H1 (cell line): Measurements from ENCODE around the gene RNF182. TPM values are rescaled to one million over a fixed set of nuclear protein-coding genes. Genes with fewer than 3 reads are reported as not detected.

ENCODE experiments used
- CTCF ChIA-PET: fragments of 300-600 bp; sonication (Branson Sonifier 250); formaldehyde crosslinking; loops from one replicate; lab custom pipeline; 2021; ENCODE audit not compliant: partially characterized antibody; lab: Charles Lee
- POLR2A ChIA-PET: fragments of 300-600 bp; sonication (Branson Sonifier 250); formaldehyde crosslinking; loops from one replicate; lab custom pipeline; 2021; ENCODE audit warnings: inconsistent platforms; ENCODE audit not compliant: partially characterized antibody; lab: Charles Lee
- DNase-seq, 2 experiments: peaks; one replicate each; pipeline versions ENCODE4 v3.0.0 to v3.0.0-alpha.2; 2010 to 2022; ENCODE audit warnings: low spot score in 2 of 2, low read depth in 1 of 2, mixed read lengths in 1 of 2
- FAIRE-seq: peaks from 2 replicates; lab custom pipeline; 2011; peaks lifted over from hg19 to GRCh38; lab: Jason Lieb, UNC
- H2AFZ ChIP-seq: 2 replicates; pipeline ENCODE4 v1.8.1; 2012; ENCODE audit warnings: low read length, inconsistent platforms
- H2AK5ac ChIP-seq: 2 replicates; pipeline ENCODE4 v1.6.1; 2013; ENCODE audit warnings: low read depth, low read length
- H2BK120ac ChIP-seq: replicated peaks from 2 replicates; pipeline ENCODE3; 2013; ENCODE audit warnings: low read depth, low read length, inconsistent platforms
- H2BK12ac ChIP-seq: 2 replicates; pipeline ENCODE4 v1.6.1; 2013; ENCODE audit warnings: low read depth, low read length
- H2BK15ac ChIP-seq: 2 replicates; pipeline ENCODE4 v1.6.1; 2013; ENCODE audit warnings: low read length
- H2BK20ac ChIP-seq: 2 replicates; pipeline ENCODE4 v1.6.1; 2013; ENCODE audit warnings: low read length
- H2BK5ac ChIP-seq: 2 replicates; pipeline ENCODE4 v1.6.1; 2013; ENCODE audit warnings: low read depth, low read length
- H3K14ac ChIP-seq: 2 replicates; pipeline ENCODE4 v1.6.1; 2013; ENCODE audit warnings: inconsistent platforms; ENCODE audit not compliant: insufficient read length
- H3K18ac ChIP-seq: 2 replicates; pipeline ENCODE4 v1.6.1; 2013; ENCODE audit warnings: low read length; ENCODE audit errors: extremely low read depth
- H3K23ac ChIP-seq: 2 replicates; pipeline ENCODE4 v1.6.1; 2013; ENCODE audit warnings: inconsistent platforms; ENCODE audit not compliant: insufficient read length
- H3K23me2 ChIP-seq: 2 replicates; pipeline ENCODE4 v1.6.1; 2013; ENCODE audit warnings: low read depth, low read length
- H3K27ac ChIP-seq: 2 replicates; pipeline ENCODE4 v1.6.1; 2011; ENCODE audit warnings: low read depth, low read length, inconsistent platforms
- H3K27me3 ChIP-seq, 4 experiments: replicated peaks in 1 of 4; 1 replicate in 1 of 4; 2 replicates in 3 of 4; pipeline versions ENCODE4 v1.6.1 to v1.8.1; 2011 to 2013; ENCODE audit warnings: low read length in 3 of 4, mild to moderate bottlenecking in 3 of 4, inconsistent platforms in 2 of 4, mixed read lengths in 2 of 4, moderate library complexity in 1 of 4; ENCODE audit not compliant: control insufficient read depth in 3 of 4, insufficient read depth in 3 of 4; ENCODE audit errors: extremely low read depth in 1 of 4
- H3K36me3 ChIP-seq, 4 experiments: 2 replicates each; pipeline versions ENCODE4 v1.6.1 to v1.8.1; 2011 to 2013; ENCODE audit warnings: mild to moderate bottlenecking in 4 of 4, low read length in 3 of 4, moderate library complexity in 2 of 4, control low read depth in 1 of 4, inconsistent platforms in 1 of 4; ENCODE audit not compliant: insufficient read depth in 4 of 4, control insufficient read depth in 2 of 4
- H3K4ac ChIP-seq: replicated peaks from 2 replicates; pipeline ENCODE3; 2013; ENCODE audit warnings: low read length, low read depth, mixed read lengths, inconsistent platforms; ENCODE audit not compliant: insufficient read length
- H3K4me1 ChIP-seq, 4 experiments: replicated peaks in 1 of 4; 1 replicate in 1 of 4; 2 replicates in 3 of 4; pipeline versions ENCODE4 v1.6.1 to v1.8.1; 2011 to 2013; ENCODE audit warnings: low read length in 3 of 4, inconsistent platforms in 2 of 4, mixed read lengths in 1 of 4; ENCODE audit not compliant: insufficient read depth in 4 of 4, control insufficient read depth in 3 of 4
- H3K4me2 ChIP-seq, 2 experiments: 2 replicates each; pipeline versions ENCODE4 v1.6.1 to v1.8.1; 2011 to 2013; ENCODE audit warnings: low read depth in 2 of 2, low read length in 2 of 2, control low read depth in 1 of 2, inconsistent platforms in 1 of 2, mild to moderate bottlenecking in 1 of 2; ENCODE audit not compliant: insufficient read depth in 1 of 2
- H3K4me3 ChIP-seq, 4 experiments: fragments of 200-600, 300-600 bp in 1 of 4; sonication (generic), shearing (Covaris generic), sonication (Bioruptor Twin) in 1 of 4; 2 replicates each; pipeline versions ENCODE4 v1.5.1 to v1.8.1; 2011 to 2016; ENCODE audit warnings: low read length in 4 of 4, low read depth in 3 of 4, control low read depth in 2 of 4, inconsistent platforms in 2 of 4, mild to moderate bottlenecking in 2 of 4, mixed read lengths in 1 of 4, moderate library complexity in 1 of 4; ENCODE audit not compliant: insufficient read depth in 2 of 4; ENCODE audit errors: extremely low read depth in 1 of 4
- H3K56ac ChIP-seq: replicated peaks from 2 replicates; pipeline ENCODE3; 2013; ENCODE audit warnings: low read depth, mild to moderate bottlenecking, mixed read lengths, low read length, inconsistent platforms; ENCODE audit not compliant: insufficient read length
- H3K79me1 ChIP-seq: 2 replicates; pipeline ENCODE4 v1.6.1; 2013; ENCODE audit warnings: low read depth, low read length, control low read depth
- H3K79me2 ChIP-seq, 2 experiments: 2 replicates each; pipeline versions ENCODE4 v1.6.1 to v1.8.1; 2012 to 2013; ENCODE audit warnings: low read length in 2 of 2, mild to moderate bottlenecking in 2 of 2, inconsistent platforms in 1 of 2; ENCODE audit not compliant: insufficient read depth in 2 of 2, control insufficient read depth in 1 of 2
- H3K9ac ChIP-seq, 4 experiments: replicated peaks in 1 of 4; 1 replicate in 1 of 4; 2 replicates in 3 of 4; pipeline versions ENCODE4 v1.6.1 to v1.8.1; 2011 to 2013; ENCODE audit warnings: low read depth in 3 of 4, low read length in 3 of 4, control low read depth in 2 of 4, mild to moderate bottlenecking in 2 of 4, moderate library complexity in 2 of 4, inconsistent platforms in 1 of 4; ENCODE audit errors: extremely low read depth in 1 of 4
- H3K9me3 ChIP-seq, 2 experiments: 2 replicates each; pipeline versions ENCODE4 v1.6.1 to v1.8.1; 2012 to 2013; ENCODE audit warnings: mild to moderate bottlenecking in 2 of 2, moderate library complexity in 2 of 2, control low read depth in 1 of 2, inconsistent platforms in 1 of 2, low read depth in 1 of 2, low read length in 1 of 2, mixed read lengths in 1 of 2; ENCODE audit not compliant: insufficient read depth in 2 of 2
- H4K20me1 ChIP-seq, 2 experiments: replicated peaks in 1 of 2; 2 replicates each; pipeline versions ENCODE3 to v1.8.1; 2011 to 2013; ENCODE audit warnings: inconsistent platforms in 2 of 2, low read length in 2 of 2, mild to moderate bottlenecking in 1 of 2; ENCODE audit not compliant: insufficient read depth in 2 of 2, control insufficient read depth in 1 of 2
- H4K5ac ChIP-seq: 2 replicates; pipeline ENCODE4 v1.6.1; 2013; ENCODE audit warnings: low read length, low read depth, mixed read lengths, inconsistent platforms; ENCODE audit not compliant: insufficient read length
- H4K8ac ChIP-seq: 2 replicates; pipeline ENCODE4 v1.8.0; 2013; ENCODE audit warnings: mild to moderate bottlenecking, moderate library complexity, low read length, inconsistent platforms; ENCODE audit not compliant: insufficient read depth; ENCODE audit errors: extremely low read depth
- H4K91ac ChIP-seq: replicated peaks from 2 replicates; pipeline ENCODE3; 2013; ENCODE audit warnings: low read length, mixed read lengths, inconsistent platforms; ENCODE audit not compliant: insufficient read length
- ASH2L ChIP-seq: fragments of 200-600, 300-600 bp; sonication (generic); IDR thresholded peaks from one replicate; pipeline ENCODE4 v1.7.1; 2017; ENCODE audit warnings: low read length
- CEBPB ChIP-seq: IDR thresholded peaks from 2 replicates; pipeline ENCODE4 v1.6.1; 2012; ENCODE audit warnings: low read depth, low read length
- GTF2F1 ChIP-seq: IDR thresholded peaks from 2 replicates; pipeline ENCODE4 v1.6.1; 2012; ENCODE audit warnings: low read depth, low read length, improper control_type of control experiment, borderline replicate concordance
- NANOG ChIP-seq: IDR thresholded peaks from 2 replicates; pipeline ENCODE4 v1.6.1; 2011; ENCODE audit warnings: low read length, low read depth, mild to moderate bottlenecking, inconsistent platforms; ENCODE audit not compliant: insufficient read depth, poor library complexity, severe bottlenecking
- RXRA ChIP-seq: IDR thresholded peaks from 2 replicates; pipeline ENCODE4 v1.6.1; 2011; ENCODE audit warnings: low read depth, mild to moderate bottlenecking, low read length, moderate library complexity; ENCODE audit not compliant: insufficient read depth
- SIN3A ChIP-seq, 2 experiments: IDR thresholded peaks in 1 of 2; conservative IDR thresholded peaks in 1 of 2; 2 replicates each; pipeline ENCODE4 v1.6.1; 2011 to 2012; ENCODE audit warnings: low read length in 2 of 2, improper control_type of control experiment in 1 of 2, low read depth in 1 of 2, mild to moderate bottlenecking in 1 of 2
- SUZ12 ChIP-seq: fragments of 200-600 bp; sonication (generic); IDR thresholded peaks from 2 replicates; pipeline ENCODE4 v1.6.1; 2012; ENCODE audit warnings: mild to moderate bottlenecking, inconsistent platforms, low read length, moderate library complexity, mixed read lengths
- TBP ChIP-seq: IDR thresholded peaks from 2 replicates; pipeline ENCODE4 v1.6.1; 2011; ENCODE audit warnings: low read depth, low read length, improper control_type of control experiment
- YY1 ChIP-seq: IDR thresholded peaks from 2 replicates; pipeline ENCODE4 v1.6.1; 2011; ENCODE audit warnings: low read depth, mild to moderate bottlenecking, low read length
- WGBS, 2 experiments: shearing (Covaris generic) in 1 of 2; methylation state at CpG; one replicate each; pipeline versions ENCODE4 v1.1.6 to v1.1.7; 2013 to 2015; ENCODE audit warnings: low lambda C conversion rate in 2 of 2, mixed read lengths in 2 of 2, inconsistent platforms in 1 of 2, low coverage in 1 of 2, missing lambda C conversion rate in 1 of 2; ENCODE audit not compliant: insufficient replicate concordance in 2 of 2, insufficient coverage in 1 of 2, insufficient read length in 1 of 2; ENCODE audit errors: extremely low coverage in 1 of 2, missing lambda C conversion rate in 1 of 2; 5-methylcytosine and 5-hydroxymethylcytosine counted together
- polyA plus RNA-seq, 7 experiments: library from polyadenylated mRNA; depleted of rRNA in 3 of 7; stranded (reverse) in 5 of 7; unstranded in 2 of 7; fragments of >200 nt in 5 of 7; fragments of 200-250 nt in 2 of 7; gene quantifications; 1 replicate in 5 of 7; 2 replicates in 1 of 7; 4 replicates in 1 of 7; pipeline versions ENCODE4 v1.2.1 to v1.2.3, GENCODE V29; 2011 to 2013; ENCODE audit warnings: missing spikeins in 2 of 7, mixed read lengths in 2 of 7
- total RNA-seq: library from RNA; stranded (reverse); fragmentation: NEBNext Ultra II Directional; extraction: Animal tissue kit (Norgen Biotek cat#: 25700); gene quantifications from 2 replicates; pipeline ENCODE4 v1.2.1, GENCODE V29; 2021
- TF ChIP-seq, protein P1 (sequence below), 3 experiments: IDR thresholded peaks; 1 replicate in 2 of 3; 2 replicates in 1 of 3; pipeline versions ENCODE4 v1.5.1 to v1.6.1; 2011; ENCODE audit warnings: low read length in 3 of 3, mild to moderate bottlenecking in 3 of 3, inconsistent platforms in 2 of 3, low read depth in 1 of 3, moderate library complexity in 1 of 3; ENCODE audit not compliant: insufficient read depth in 1 of 3; ENCODE audit errors: control extremely low read depth in 1 of 3
- TF ChIP-seq, protein P2 (sequence below): IDR thresholded peaks from 2 replicates; pipeline ENCODE4 v1.6.1; 2012; ENCODE audit warnings: inconsistent platforms

RNF182 gene
- total and polyA plus RNA-seq, 2 of the 8 experiments (the other 6 are each of a cell fraction or from before 2014, with no cell fraction given): 6.2 to 10.7 TPM

DNA sequence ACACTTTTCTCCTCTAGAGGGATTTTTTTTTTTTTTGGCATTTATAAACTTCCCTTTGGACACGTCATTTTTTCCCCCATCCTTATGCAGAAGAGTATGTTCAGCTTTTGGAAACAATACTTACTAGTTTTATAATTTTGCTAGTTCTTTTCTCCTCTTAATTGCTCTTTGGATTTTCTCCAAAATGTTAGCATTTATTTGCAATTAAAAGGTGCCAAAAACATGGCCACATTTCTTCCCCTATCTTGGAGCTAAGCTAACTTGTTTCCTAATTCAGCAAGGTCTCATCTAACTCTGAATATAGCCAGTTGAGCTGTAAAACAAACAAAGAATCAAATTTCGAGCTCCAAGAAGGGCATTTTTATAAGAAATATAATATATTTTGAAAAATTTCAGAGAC is 39.2 kb upstream of the RNF182 start:
- H3K9me3 ChIP-seq: no peaks in the 10 kb centered on the region
- no peak overlapping the region for H2AFZ ChIP-seq
- H3K4me1 ChIP-seq: no peaks in the 10 kb centered on the region
- FAIRE-seq (no peak), DNase-seq (no peak)
- WGBS, 2 experiments: 38% methylated on average over 2 of the region's 2 CpGs; no CpG with 5 or more reads in 1 of the 2 experiments
- H3K79me1 ChIP-seq: no peaks in the 10 kb centered on the region
- H2BK5ac ChIP-seq: no peak overlapping the region
- H3K4me2 ChIP-seq: no peak overlapping the region
- H2BK15ac ChIP-seq: no peak overlapping the region
- H3K79me2 ChIP-seq: no peaks in the 10 kb centered on the region
- no peaks in the 10 kb centered on the region for H4K20me1 ChIP-seq
- TF ChIP-seq TBP (no peak), SIN3A (conservative IDR thresholded peaks at IDR 0.05 in 1 of 2, IDR thresholded peaks at IDR 0.05 in 1 of 2; ENCODE audit: low read depth in 1 of 2, low read length in 2 of 2) (no peak), NANOG (no peak), CEBPB (no peak), ASH2L (no peak), YY1 (no peak), GTF2F1 (no peak), SUZ12 (no peak), RXRA (no peak)
- TF ChIP-seq, protein P1, sequence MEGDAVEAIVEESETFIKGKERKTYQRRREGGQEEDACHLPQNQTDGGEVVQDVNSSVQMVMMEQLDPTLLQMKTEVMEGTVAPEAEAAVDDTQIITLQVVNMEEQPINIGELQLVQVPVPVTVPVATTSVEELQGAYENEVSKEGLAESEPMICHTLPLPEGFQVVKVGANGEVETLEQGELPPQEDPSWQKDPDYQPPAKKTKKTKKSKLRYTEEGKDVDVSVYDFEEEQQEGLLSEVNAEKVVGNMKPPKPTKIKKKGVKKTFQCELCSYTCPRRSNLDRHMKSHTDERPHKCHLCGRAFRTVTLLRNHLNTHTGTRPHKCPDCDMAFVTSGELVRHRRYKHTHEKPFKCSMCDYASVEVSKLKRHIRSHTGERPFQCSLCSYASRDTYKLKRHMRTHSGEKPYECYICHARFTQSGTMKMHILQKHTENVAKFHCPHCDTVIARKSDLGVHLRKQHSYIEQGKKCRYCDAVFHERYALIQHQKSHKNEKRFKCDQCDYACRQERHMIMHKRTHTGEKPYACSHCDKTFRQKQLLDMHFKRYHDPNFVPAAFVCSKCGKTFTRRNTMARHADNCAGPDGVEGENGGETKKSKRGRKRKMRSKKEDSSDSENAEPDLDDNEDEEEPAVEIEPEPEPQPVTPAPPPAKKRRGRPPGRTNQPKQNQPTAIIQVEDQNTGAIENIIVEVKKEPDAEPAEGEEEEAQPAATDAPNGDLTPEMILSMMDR (IDR thresholded peaks at IDR 0.05; ENCODE audit: control extremely low read depth in 1 of 3, insufficient read depth in 1 of 3, low read depth in 1 of 3, low read length in 3 of 3): no peak
- TF ChIP-seq, protein P2, sequence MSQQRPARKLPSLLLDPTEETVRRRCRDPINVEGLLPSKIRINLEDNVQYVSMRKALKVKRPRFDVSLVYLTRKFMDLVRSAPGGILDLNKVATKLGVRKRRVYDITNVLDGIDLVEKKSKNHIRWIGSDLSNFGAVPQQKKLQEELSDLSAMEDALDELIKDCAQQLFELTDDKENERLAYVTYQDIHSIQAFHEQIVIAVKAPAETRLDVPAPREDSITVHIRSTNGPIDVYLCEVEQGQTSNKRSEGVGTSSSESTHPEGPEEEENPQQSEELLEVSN: no peak
- no peak overlapping the region for H2BK20ac ChIP-seq
- no peak overlapping the region for H4K8ac ChIP-seq
- H3K56ac ChIP-seq: no peak overlapping the region
- H3K14ac ChIP-seq: no peak overlapping the region
- H3K23ac ChIP-seq: no peak overlapping the region
- no peak overlapping the region for H3K27ac ChIP-seq
- H3K9ac ChIP-seq: no peak overlapping the region
- no peak overlapping the region for H2AK5ac ChIP-seq
- no peaks in the 10 kb centered on the region for H3K27me3 ChIP-seq
- H3K23me2 ChIP-seq: no peaks in the 10 kb centered on the region
- ChIA-PET CTCF (interaction anchor here (1.2 to 4.0 kb wide), 8 partner anchors 11 to 182 kb away, joined by 3 to 32 read pairs (median 4); no protein-coding TSS in a partner anchor), POLR2A (interaction anchor here (1.7 kb wide), 1 partner anchor 12 kb away, joined by 5 read pairs; no protein-coding TSS in a partner anchor)
- no peak overlapping the region for H3K4me3 ChIP-seq
- no peak overlapping the region for H2BK120ac ChIP-seq
- H3K4ac ChIP-seq: no peak overlapping the region
- no peak overlapping the region for H2BK12ac ChIP-seq
- H3K18ac ChIP-seq: no peak overlapping the region
- no peak overlapping the region for H4K91ac ChIP-seq
- no peaks in the 10 kb centered on the region for H3K36me3 ChIP-seq
- no peak overlapping the region for H4K5ac ChIP-seq
